Keratinocyte (primary cell): ENCODE data around the gene AMMECR1.

Experiments used
- EZH2 ChIP-seq: IDR thresholded peaks from one replicate; pipeline ENCODE4 v1.6.1; 2012; ENCODE audit warnings: inconsistent platforms, mild to moderate bottlenecking, low read length, moderate library complexity
- TF ChIP-seq, protein P1 (sequence below), 3 experiments: IDR thresholded peaks in 1 of 3; conservative IDR thresholded peaks in 1 of 3; optimal IDR thresholded peaks in 1 of 3; 2 replicates in 2 of 3; 3 replicates in 1 of 3; pipeline versions ENCODE3 to v1.5.1; 2011; ENCODE audit warnings: low read length in 3 of 3, mild to moderate bottlenecking in 3 of 3, moderate library complexity in 2 of 3, control low read depth in 1 of 3, inconsistent platforms in 1 of 3; ENCODE audit not compliant: insufficient read depth in 2 of 3; ENCODE audit errors: extremely low read depth in 1 of 3

DNA sequence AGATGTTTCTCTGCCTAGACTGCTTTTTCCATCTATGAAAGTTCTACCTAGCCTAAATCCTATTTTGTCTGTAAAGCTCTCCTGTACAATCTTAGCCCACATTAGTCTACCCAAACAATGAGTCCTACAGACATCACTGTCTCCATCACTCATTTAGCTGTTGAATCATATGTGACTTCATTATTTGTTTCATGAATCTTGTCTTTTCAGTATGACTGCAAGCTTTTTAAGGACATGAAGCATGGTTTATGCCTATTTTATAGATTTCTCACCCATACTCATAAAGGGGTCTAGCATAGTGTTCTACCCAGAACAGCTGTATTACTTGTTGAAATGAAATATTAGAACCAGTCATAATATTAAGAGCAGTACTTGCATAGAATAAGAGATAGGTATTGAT is 13.0 kb downstream of the AMMECR1 start:
- TF ChIP-seq, protein P1, sequence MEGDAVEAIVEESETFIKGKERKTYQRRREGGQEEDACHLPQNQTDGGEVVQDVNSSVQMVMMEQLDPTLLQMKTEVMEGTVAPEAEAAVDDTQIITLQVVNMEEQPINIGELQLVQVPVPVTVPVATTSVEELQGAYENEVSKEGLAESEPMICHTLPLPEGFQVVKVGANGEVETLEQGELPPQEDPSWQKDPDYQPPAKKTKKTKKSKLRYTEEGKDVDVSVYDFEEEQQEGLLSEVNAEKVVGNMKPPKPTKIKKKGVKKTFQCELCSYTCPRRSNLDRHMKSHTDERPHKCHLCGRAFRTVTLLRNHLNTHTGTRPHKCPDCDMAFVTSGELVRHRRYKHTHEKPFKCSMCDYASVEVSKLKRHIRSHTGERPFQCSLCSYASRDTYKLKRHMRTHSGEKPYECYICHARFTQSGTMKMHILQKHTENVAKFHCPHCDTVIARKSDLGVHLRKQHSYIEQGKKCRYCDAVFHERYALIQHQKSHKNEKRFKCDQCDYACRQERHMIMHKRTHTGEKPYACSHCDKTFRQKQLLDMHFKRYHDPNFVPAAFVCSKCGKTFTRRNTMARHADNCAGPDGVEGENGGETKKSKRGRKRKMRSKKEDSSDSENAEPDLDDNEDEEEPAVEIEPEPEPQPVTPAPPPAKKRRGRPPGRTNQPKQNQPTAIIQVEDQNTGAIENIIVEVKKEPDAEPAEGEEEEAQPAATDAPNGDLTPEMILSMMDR (optimal IDR thresholded peaks at IDR 0.05 in 1 of 3, IDR thresholded peaks at IDR 0.05 in 1 of 3, conservative IDR thresholded peaks at IDR 0.05 in 1 of 3; ENCODE audit: extremely low read depth in 1 of 3, insufficient read depth in 2 of 3, low read length in 3 of 3): no peak
- no peak for TF ChIP-seq EZH2
